HepG2 (cell line): ENCODE measurements around the gene LTC4S. TPM values are rescaled to one million over a fixed set of nuclear protein-coding genes. Genes with fewer than 3 reads are reported as not detected.

Source experiments
- ATAC-seq: fragments of 200-7000 bp; cut with Tn5 transposase; 3 replicates; pipeline ENCODE4 v1.9.1; 2020; ENCODE audit warnings: mild to moderate bottlenecking, moderate library complexity
- BruUV-seq: library from RNA; stranded (reverse); fragments of 400-500 nt; replicated peaks from 2 replicates; lab custom pipeline; 2021; lab: Mats Ljungman, UMichigan
- CTCF ChIA-PET: fragments of 300-600 bp; formaldehyde crosslinking; extraction: SDS; loops from one replicate; lab custom pipeline; 2021; ENCODE audit warnings: low total read pairs, inconsistent platforms, low intra/inter-chr PET ratio; lab: Yijun Ruan, JAX
- POLR2A ChIA-PET: fragments of 350-600 bp; sonication (Branson Sonifier 250); formaldehyde crosslinking; loops from one replicate; lab custom pipeline; 2020; ENCODE audit warnings: antibody characterized with exemption, inconsistent platforms; lab: Yijun Ruan, JAX
- DNase-seq: peaks from one replicate; pipeline ENCODE4 v3.0.0-alpha.2; 2015; ENCODE audit warnings: low spot score
- FAIRE-seq: peaks from 3 replicates; lab custom pipeline; 2011; peaks lifted over from hg19 to GRCh38; lab: Jason Lieb, UNC
- H2AFZ ChIP-seq: one replicate; pipeline ENCODE4 v1.6.1; 2011; ENCODE audit warnings: low read length, inconsistent platforms
- H3K27ac ChIP-seq: fragments of 300-600 bp; 3 replicates; pipeline ENCODE4 v1.8.0; 2011; ENCODE audit warnings: mixed run types, mild to moderate bottlenecking, mixed read lengths, low read length, inconsistent platforms; ENCODE audit not compliant: insufficient read depth; ENCODE audit errors: extremely low read length
- H3K27me3 ChIP-seq, 2 experiments: fragments of 200-600 bp in 1 of 2; 2 replicates in 1 of 2; 3 replicates in 1 of 2; pipeline versions ENCODE4 v1.6.0 to v1.8.0; 2011; ENCODE audit warnings: low read length in 2 of 2, mild to moderate bottlenecking in 2 of 2, moderate library complexity in 2 of 2, inconsistent platforms in 1 of 2; ENCODE audit not compliant: insufficient read depth in 2 of 2, control insufficient read depth in 1 of 2
- H3K36me3 ChIP-seq, 2 experiments: fragments of 200-600 bp in 1 of 2; replicated peaks in 1 of 2; 2 replicates in 1 of 2; 3 replicates in 1 of 2; pipeline versions ENCODE4 v1.5.1 to v1.8.0; 2011; ENCODE audit warnings: low read length in 2 of 2, inconsistent platforms in 1 of 2; ENCODE audit not compliant: insufficient read depth in 2 of 2, control insufficient read depth in 1 of 2
- H3K4me1 ChIP-seq: 2 replicates; pipeline ENCODE4 v1.5.1; 2012; ENCODE audit warnings: low read length, inconsistent platforms; ENCODE audit not compliant: insufficient read depth
- H3K4me2 ChIP-seq: 2 replicates; pipeline ENCODE4 v1.6.0; 2011; ENCODE audit warnings: low read depth, low read length, inconsistent platforms
- H3K4me3 ChIP-seq, 3 experiments: fragments of 200-600 bp in 1 of 3; sonication (generic), shearing (Covaris generic) in 1 of 3; replicated peaks in 1 of 3; 2 replicates each; pipeline ENCODE4 v1.5.1; 2011 to 2016; ENCODE audit warnings: low read length in 3 of 3, inconsistent platforms in 2 of 3, low read depth in 2 of 3, mild to moderate bottlenecking in 2 of 3, control low read depth in 1 of 3, mixed read lengths in 1 of 3; ENCODE audit not compliant: insufficient read depth in 1 of 3
- H3K79me2 ChIP-seq: one replicate; pipeline ENCODE4 v1.6.1; 2011; ENCODE audit warnings: low read length, inconsistent platforms; ENCODE audit not compliant: insufficient read depth
- H3K9ac ChIP-seq: 2 replicates; pipeline ENCODE4 v1.6.0; 2011; ENCODE audit warnings: mild to moderate bottlenecking, low read depth, low read length, inconsistent platforms; ENCODE audit not compliant: insufficient read depth
- H3K9me3 ChIP-seq: 2 replicates; pipeline ENCODE4 v1.5.1; 2012; ENCODE audit warnings: mild to moderate bottlenecking, low read length
- H4K20me1 ChIP-seq: 2 replicates; pipeline ENCODE4 v1.6.0; 2011; ENCODE audit warnings: inconsistent platforms, mild to moderate bottlenecking, low read length, moderate library complexity; ENCODE audit not compliant: insufficient read depth
- POLR2A ChIP-seq, 2 experiments: IDR thresholded peaks; 2 replicates each; pipeline ENCODE4 v1.6.1; 2011; ENCODE audit warnings: low read depth in 2 of 2, low read length in 2 of 2, mild to moderate bottlenecking in 1 of 2, moderate library complexity in 1 of 2; ENCODE audit not compliant: insufficient read depth in 1 of 2
- POLR2G ChIP-seq: fragments of 200-400 bp; formaldehyde crosslinking; IDR thresholded peaks from 2 replicates; pipeline ENCODE4 v1.6.1; 2018; ENCODE audit warnings: mild to moderate bottlenecking, low read depth, low read length, moderate library complexity
- RARG ChIP-seq: sonication (generic); formaldehyde crosslinking; IDR thresholded peaks from 2 replicates; pipeline ENCODE4 v1.4.0; 2020; ENCODE audit warnings: low read depth, mild to moderate bottlenecking, missing genetic modification reagents
- SAFB2 ChIP-seq: sonication (generic); formaldehyde crosslinking; IDR thresholded peaks from 2 replicates; pipeline ENCODE4 v1.5.1; 2020; ENCODE audit warnings: missing genetic modification reagents, low read depth, mild to moderate bottlenecking, borderline replicate concordance
- TCF7L2 ChIP-seq: IDR thresholded peaks from 2 replicates; pipeline ENCODE4 v1.6.1; 2011; ENCODE audit warnings: mild to moderate bottlenecking, low read depth, low read length, moderate library complexity
- ZNF3 ChIP-seq: IDR thresholded peaks from 2 replicates; pipeline ENCODE4 v1.7.0; 2017; ENCODE audit warnings: inconsistent platforms
- ZNF572 ChIP-seq: sonication (generic); formaldehyde crosslinking; IDR thresholded peaks from 2 replicates; pipeline ENCODE4 v1.5.1; 2020; ENCODE audit warnings: mild to moderate bottlenecking, missing genetic modification reagents
- ZNF614 ChIP-seq: IDR thresholded peaks from 2 replicates; pipeline ENCODE4 v1.6.1; 2018; ENCODE audit warnings: missing biosample characterization, missing genetic modification reagents, inconsistent platforms, borderline replicate concordance
- WGBS: methylation state at CpG from one replicate; pipeline ENCODE4 v1.1.6; 2017; ENCODE audit warnings: low lambda C conversion rate; 5-methylcytosine and 5-hydroxymethylcytosine counted together
- in situ Hi-C: cut with HindIII; loops from 2 replicates; pipeline ENCODE4 v1.10.0; 2017; ENCODE audit warnings: low pct_unique_long_range_greater_than_20kb; ENCODE audit not compliant: extremely low pct_ligation_motif_present
- intact Hi-C: fragments of 100-400 bp; cut with micrococcal nuclease; formaldehyde crosslinking; loops from one replicate; pipeline ENCODE4 v1.10.0; 2022; ENCODE audit not compliant: unreplicated experiment
- polyA plus RNA-seq, 8 experiments: library from polyadenylated mRNA; depleted of rRNA in 3 of 8; stranded (reverse) in 7 of 8; unstranded in 1 of 8; fragments of >200 nt; fragmentation: Illumina TruSeq in 4 of 8; extraction: Trizol in 4 of 8; gene quantifications; 2 replicates each; pipeline versions ENCODE4 v1.2.1 to v1.2.3, GENCODE V29; 2011 to 2016; ENCODE audit warnings: low read depth in 4 of 8, missing spikeins in 1 of 8, mixed read lengths in 1 of 8; ENCODE audit not compliant: insufficient read depth in 1 of 8
- total RNA-seq, 5 experiments: library from RNA; depleted of rRNA; stranded (reverse); fragments of >200 nt; fragmentation: Illumina TruSeq; extraction: Trizol; gene quantifications; 2 replicates each; pipeline ENCODE4 v1.2.3, GENCODE V29; 2016; ENCODE audit warnings: low read depth in 1 of 5
- TF ChIP-seq, protein P1 (sequence below): sonication (generic); formaldehyde crosslinking; IDR thresholded peaks from 2 replicates; pipeline ENCODE4 v1.5.0; 2020; ENCODE audit warnings: mild to moderate bottlenecking, missing genetic modification reagents

The LTC4S gene
- total and polyA plus RNA-seq, 2 of the 13 experiments (the other 11 are each of a cell fraction or from before 2014, with no cell fraction given), result 0.35 TPM; not detected in 1

DNA sequence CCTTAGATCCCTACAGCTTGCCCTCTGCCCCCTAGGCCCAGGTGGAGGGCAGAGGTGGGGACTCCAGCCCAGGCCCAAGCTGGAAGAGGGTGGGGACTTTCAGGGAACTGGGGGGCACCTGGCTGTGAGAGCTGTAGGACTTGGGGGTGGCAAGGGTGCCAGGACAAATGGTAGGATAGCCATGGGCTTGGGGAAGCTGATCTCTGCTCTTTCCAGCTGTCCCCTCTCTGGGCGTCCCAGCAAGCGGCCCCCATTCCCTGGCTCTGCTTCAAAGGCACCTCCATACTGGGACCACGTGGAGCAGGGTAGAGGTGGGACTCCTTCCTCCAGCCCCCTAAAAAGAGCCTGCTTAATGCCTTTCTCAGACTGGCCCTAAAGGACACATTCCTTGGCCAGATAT is 385 bp downstream of the LTC4S start:
- intact Hi-C loops, result no loop called here
- no peak overlapping the region for H3K4me3 ChIP-seq

More for the DNA sequence above, 385 bp downstream of the LTC4S start:
- Histone ChIP-seq H4K20me1 (no peaks in the 10 kb centered on the region), H3K27me3 (no peaks in the 10 kb centered on the region), H3K79me2 (no peaks in the 10 kb centered on the region), H2AFZ (no peak overlapping the region), H3K9ac (no peak overlapping the region), H3K4me2 (peak overlapping the region; percentile 7; the same call in 1 of the 2 replicates), H3K27ac (no peak overlapping the region), H3K4me1 (peaks cover 39% of the 10 kb centered on the region), H3K9me3 (no peaks in the 10 kb centered on the region), H3K36me3 (peaks cover 8 to 14% of the 10 kb centered on the region in 2 experiments; a peak in 4 of 5 replicates)
- 60% methylated on average over 1 of the region's 3 CpGs for WGBS
- ATAC-seq, result no peak
- in situ Hi-C loops, result no loop called here
- FAIRE-seq, result no peak
- no TSS peak for BruUV-seq
- ChIA-PET POLR2A (interaction anchor here (1.5 to 2.3 kb wide), 3 partner anchors 31 to 170 kb away, joined by 3 to 11 read pairs (median 5); partner anchors contain the start of gene HNRNPH1), CTCF (no interaction called here)
- no peak for TF ChIP-seq ZNF614
- TF ChIP-seq RARG (CRISPR knock-in tag), result no peak
- TF ChIP-seq ZNF3 (CRISPR knock-in tag), result no peak
- 0 out of 2 replicates have a peak, but pooled peaks have one; percentile 36 for TF ChIP-seq ZNF572 (CRISPR knock-in tag)
- 0 out of 2 replicates have a peak, but pooled peaks have one; percentile 29 for TF ChIP-seq SAFB2 (CRISPR knock-in tag)
- no peak for TF ChIP-seq TCF7L2
- TF ChIP-seq POLR2A (IDR thresholded peaks at IDR 0.05; ENCODE audit: insufficient read depth in 1 of 2, low read depth in 2 of 2, low read length in 2 of 2), result 0 out of 4 replicates have a peak, but pooled peaks of 1 of the 2 experiments have one; percentile 7
- TF ChIP-seq, protein P1, sequence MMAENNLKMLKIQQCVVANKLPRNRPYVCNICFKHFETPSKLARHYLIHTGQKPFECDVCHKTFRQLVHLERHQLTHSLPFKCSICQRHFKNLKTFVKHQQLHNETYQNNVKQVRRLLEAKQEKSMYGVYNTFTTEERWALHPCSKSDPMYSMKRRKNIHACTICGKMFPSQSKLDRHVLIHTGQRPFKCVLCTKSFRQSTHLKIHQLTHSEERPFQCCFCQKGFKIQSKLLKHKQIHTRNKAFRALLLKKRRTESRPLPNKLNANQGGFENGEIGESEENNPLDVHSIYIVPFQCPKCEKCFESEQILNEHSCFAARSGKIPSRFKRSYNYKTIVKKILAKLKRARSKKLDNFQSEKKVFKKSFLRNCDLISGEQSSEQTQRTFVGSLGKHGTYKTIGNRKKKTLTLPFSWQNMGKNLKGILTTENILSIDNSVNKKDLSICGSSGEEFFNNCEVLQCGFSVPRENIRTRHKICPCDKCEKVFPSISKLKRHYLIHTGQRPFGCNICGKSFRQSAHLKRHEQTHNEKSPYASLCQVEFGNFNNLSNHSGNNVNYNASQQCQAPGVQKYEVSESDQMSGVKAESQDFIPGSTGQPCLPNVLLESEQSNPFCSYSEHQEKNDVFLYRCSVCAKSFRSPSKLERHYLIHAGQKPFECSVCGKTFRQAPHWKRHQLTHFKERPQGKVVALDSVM (CRISPR knock-in tag), result no peak
- TF ChIP-seq POLR2G, result peak; percentile 18; the same call in 1 of the 2 replicates
- DNase-seq, result no peak
